ENCODE data around the gene DDX23. TPM values are rescaled to one million over a fixed set of nuclear protein-coding genes. Genes with fewer than 3 reads are reported as not detected.
A peak's percentile ranks its signal among the peaks of the same experiment; 100 is the strongest.

Gene DDX23
- total RNA-seq, 4 donors from 2014 or later, result 68.0 to 143 (median 104) TPM

DNA sequence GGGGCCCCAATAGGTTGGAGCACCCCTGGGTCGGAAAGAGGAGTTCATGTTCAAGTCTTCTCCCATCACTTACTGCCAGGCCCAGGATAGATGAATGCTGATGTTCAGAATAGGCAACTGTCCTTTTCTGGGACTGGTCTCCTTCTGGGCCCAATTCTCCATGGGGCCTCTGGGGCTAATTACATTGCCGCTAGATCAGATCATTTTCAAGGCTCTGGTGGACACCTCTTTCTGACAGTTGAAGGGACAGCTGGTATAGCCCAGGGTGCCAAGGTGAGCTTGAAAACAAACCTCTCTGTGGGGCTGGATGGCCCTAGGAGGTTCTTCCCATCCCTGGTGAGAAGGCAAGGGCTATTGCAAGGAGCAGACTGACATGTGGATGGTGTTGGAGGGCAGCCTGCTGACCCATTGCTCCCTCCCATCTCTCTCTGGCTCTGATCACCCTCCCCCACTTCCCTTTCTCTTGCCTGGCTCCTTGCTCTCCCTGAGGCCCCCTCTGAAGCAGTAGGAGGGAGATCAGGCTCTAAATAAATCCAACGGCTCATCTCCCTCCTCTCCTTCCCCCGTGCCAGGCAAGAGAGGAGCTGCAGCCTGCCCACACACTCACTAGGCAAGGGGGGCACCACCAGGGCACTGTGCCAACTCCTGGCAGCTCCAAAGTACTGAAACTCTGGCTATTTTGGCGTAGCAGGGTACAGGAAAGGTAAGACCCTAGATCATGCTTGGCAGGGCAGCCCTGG lies 31.8 kb downstream of the DDX23 start:
- Histone ChIP-seq H3K9me3 (no peaks in the 10 kb centered on the region), H3K27me3 (no peaks in the 10 kb centered on the region), H3K36me3 (no peaks in the 10 kb centered on the region), H3K27ac (no peak overlapping the region), H3K4me1 (peaks cover 0 to 22% (median 7%) of the 10 kb centered on the region in 4 donors), H3K4me3 (no peak overlapping the region)
- DNase-seq, result no peak
- no peak for TF ChIP-seq POLR2A (IDR thresholded peaks at IDR 0.05)
- TF ChIP-seq, protein P1, sequence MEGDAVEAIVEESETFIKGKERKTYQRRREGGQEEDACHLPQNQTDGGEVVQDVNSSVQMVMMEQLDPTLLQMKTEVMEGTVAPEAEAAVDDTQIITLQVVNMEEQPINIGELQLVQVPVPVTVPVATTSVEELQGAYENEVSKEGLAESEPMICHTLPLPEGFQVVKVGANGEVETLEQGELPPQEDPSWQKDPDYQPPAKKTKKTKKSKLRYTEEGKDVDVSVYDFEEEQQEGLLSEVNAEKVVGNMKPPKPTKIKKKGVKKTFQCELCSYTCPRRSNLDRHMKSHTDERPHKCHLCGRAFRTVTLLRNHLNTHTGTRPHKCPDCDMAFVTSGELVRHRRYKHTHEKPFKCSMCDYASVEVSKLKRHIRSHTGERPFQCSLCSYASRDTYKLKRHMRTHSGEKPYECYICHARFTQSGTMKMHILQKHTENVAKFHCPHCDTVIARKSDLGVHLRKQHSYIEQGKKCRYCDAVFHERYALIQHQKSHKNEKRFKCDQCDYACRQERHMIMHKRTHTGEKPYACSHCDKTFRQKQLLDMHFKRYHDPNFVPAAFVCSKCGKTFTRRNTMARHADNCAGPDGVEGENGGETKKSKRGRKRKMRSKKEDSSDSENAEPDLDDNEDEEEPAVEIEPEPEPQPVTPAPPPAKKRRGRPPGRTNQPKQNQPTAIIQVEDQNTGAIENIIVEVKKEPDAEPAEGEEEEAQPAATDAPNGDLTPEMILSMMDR (IDR thresholded peaks at IDR 0.05), result no peak

DNA sequence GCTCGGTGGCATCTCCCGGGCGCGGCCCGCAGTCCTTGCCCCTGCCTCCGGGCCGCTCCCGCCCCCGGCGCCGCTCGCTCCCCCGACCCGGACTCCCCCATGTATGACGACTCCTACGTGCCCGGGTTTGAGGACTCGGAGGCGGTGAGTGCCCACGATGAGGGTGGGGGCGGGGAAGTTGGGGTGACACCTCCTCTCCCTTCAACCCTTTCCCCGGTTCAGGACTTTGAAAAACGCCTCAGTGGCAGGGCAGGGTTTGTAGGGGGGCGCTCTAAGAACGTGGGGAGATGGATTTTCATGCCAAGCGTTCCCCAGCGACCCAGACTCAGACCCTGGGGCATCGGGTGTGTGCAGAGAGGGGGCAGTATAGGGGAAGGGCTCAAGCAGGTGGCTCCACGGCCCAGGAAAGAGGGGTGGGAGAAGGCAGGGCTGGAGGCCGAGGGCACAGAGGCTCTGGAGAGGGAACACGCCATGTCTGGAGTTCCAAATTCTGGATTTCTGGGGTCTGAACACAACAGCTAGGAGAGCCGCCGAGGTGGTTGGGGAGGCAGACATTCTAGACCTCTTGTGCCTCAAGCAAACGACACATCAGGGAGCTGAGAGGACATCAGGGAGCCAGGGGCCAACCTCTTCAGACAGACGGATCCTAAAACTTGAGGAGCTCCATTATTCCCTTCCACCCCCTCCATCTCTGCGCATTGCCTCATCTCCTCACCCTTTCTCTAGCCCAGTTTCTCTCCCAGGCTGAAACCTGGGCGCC lies 33.0 kb downstream of the DDX23 start:
- DNase-seq, result peak in 2 of 3 donors; percentile 20 to 76
- H3K9me3 ChIP-seq, result no peaks in the 10 kb centered on the region
- no peaks in the 10 kb centered on the region for H3K27me3 ChIP-seq
- H3K4me3 ChIP-seq, result peak overlapping the region; percentile 59 to 91 (median 78)
- H3K27ac ChIP-seq, result peak overlapping the region in 3 of 4 donors; percentile 29 to 59 (median 53)
- H3K4me1 ChIP-seq, result peaks cover 0 to 24% (median 7%) of the 10 kb centered on the region in 4 donors
- H3K36me3 ChIP-seq, result no peaks in the 10 kb centered on the region
- TF ChIP-seq, protein P1 (IDR thresholded peaks at IDR 0.05), result peak in 1 of 6 experiments; percentile 35
- TF ChIP-seq POLR2A (IDR thresholded peaks at IDR 0.05), result no peak

DNA sequence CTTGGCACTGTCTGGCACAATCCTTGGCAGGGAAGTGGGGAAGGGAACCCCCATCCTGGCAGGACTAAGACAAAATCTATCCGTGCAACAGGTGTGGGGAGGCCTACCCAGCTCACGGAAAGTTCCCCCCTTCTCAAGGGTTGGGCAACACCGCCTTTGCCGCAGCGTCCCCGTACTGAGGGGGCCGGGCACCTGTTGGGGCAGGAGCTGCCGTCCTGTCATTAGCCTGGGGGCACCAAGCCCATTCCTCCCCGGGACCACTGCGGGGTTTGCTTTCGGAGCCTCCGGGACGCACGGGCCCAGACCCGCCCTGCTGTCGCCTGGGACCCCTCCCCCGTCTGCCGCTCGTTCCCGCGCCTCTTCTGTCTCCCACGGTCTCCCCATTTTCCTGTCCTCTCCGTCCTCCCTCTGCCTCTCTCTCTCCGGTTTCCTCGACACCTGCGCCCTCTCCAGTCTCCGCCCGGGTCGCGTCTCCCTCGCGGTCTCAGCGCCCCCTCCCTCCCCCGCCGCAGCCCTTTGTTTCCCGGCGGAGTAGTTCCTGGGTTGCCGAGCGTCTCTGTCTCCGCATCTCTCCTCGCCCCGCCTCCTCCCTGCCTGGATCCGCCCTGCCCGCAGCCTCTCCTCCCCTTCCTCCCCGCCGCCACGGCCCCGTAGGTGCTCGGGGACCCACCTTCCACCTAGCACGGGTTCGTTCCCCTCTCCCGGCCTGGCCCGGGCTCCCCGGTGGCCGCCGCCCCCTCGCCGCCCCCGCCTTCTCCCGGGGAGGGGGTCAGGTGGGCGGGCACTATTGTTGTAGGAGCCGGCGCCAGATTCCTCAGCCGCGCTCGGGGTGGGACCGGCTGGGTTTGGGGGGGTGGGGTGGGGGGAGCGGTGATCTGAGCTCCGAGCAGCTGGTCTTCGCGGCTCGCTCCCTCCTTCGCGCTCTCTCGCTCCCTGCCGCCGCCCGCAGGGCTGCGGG lies 33.8 kb downstream of the DDX23 start, which contains the start of gene CACNB3:
Gene CACNB3 (plus strand): TSS at position 624 of the 958 bp plus-strand sequence. CDS start 434 bp downstream, outside the sequence.
- no peaks in the 10 kb centered on the region for H3K36me3 ChIP-seq
- H3K9me3 ChIP-seq, result no peaks in the 10 kb centered on the region
- DNase-seq, result peak; percentile 78 to 92 (median 86)
- H3K4me3 ChIP-seq, result peak within 1 kb of the TSS; percentile 59 to 91 (median 78)
- peak within 1 kb of the TSS in 3 of 4 donors; percentile 29 to 59 (median 53) for H3K27ac ChIP-seq
- peak in 1 of 2 donors; percentile 26 for TF ChIP-seq POLR2A (IDR thresholded peaks at IDR 0.05)
- TF ChIP-seq, protein P1 (IDR thresholded peaks at IDR 0.05), result no peak
- peaks cover 0 to 30% (median 7%) of the 10 kb centered on the region in 4 donors for H3K4me1 ChIP-seq
- H3K27me3 ChIP-seq, result no peaks in the 10 kb centered on the region

DNA sequence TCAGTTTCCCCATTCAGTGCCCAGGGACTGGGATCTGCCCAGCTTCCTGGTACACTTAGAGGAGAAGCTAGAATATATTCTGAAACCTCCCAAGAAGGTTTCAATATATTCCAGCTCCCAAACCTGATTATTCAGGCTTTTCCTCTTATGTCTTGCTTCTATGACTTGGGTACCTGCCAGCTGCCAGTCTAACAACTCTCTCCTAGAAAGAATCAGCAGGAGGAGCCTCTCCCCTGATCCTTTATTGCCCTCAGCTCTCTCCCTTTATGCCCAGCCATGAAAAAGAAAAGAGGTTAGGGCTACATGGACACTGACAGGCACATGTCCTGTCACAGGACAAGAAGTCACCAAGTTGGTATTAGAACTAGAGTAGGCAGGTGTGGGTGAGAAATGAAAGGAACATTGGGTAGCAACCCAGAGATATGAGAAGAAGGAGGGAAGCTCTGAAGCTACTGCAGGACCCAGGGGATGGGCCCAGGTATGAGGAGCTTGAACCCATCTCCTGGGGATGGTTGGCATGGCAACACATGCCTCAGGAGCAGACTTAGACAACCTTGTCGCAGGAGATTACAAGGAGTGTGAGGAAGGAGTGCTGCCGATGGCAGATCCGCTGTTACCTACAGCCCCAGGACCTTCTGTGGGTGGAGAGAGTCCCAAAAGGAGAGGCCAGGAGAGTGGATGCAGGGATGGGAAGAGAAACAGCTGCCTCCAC lies 35.7 kb downstream of the DDX23 start:
- Histone ChIP-seq H3K9me3 (no peaks in the 10 kb centered on the region), H3K4me3 (peak overlapping the region in 2 of 4 donors; percentile 74 to 85), H3K27ac (peak overlapping the region in 3 of 4 donors; percentile 77 to 93 (median 83)), H3K27me3 (no peaks in the 10 kb centered on the region), H3K36me3 (no peaks in the 10 kb centered on the region), H3K4me1 (peaks cover 0 to 33% (median 7%) of the 10 kb centered on the region in 4 donors)
- no peak for DNase-seq
- TF ChIP-seq, protein P1 (IDR thresholded peaks at IDR 0.05), result no peak
- TF ChIP-seq POLR2A (IDR thresholded peaks at IDR 0.05), result no peak

Data from Peyer's patch (tissue), 4 donors.